H1 (cell line): ENCODE measurements around the gene SPATA6L. TPM values are rescaled to one million over a fixed set of nuclear protein-coding genes. Genes with fewer than 3 reads are reported as not detected.
"Not testable (repeated sequence)": the region's sequence is repeated elsewhere in the genome, so short reads cannot be mapped to it uniquely, and the experiment has no call there.

Source experiments
- CTCF ChIA-PET: fragments of 300-600 bp; sonication (Branson Sonifier 250); formaldehyde crosslinking; loops from one replicate; lab custom pipeline; 2021; ENCODE audit not compliant: partially characterized antibody; lab: Charles Lee
- POLR2A ChIA-PET: fragments of 300-600 bp; sonication (Branson Sonifier 250); formaldehyde crosslinking; loops from one replicate; lab custom pipeline; 2021; ENCODE audit warnings: inconsistent platforms; ENCODE audit not compliant: partially characterized antibody; lab: Charles Lee
- DNase-seq, 2 experiments: peaks; one replicate each; pipeline versions ENCODE4 v3.0.0 to v3.0.0-alpha.2; 2010 to 2022; ENCODE audit warnings: low spot score in 2 of 2, low read depth in 1 of 2, mixed read lengths in 1 of 2
- FAIRE-seq: peaks from 2 replicates; lab custom pipeline; 2011; peaks lifted over from hg19 to GRCh38; lab: Jason Lieb, UNC
- H2AFZ ChIP-seq: 2 replicates; pipeline ENCODE4 v1.8.1; 2012; ENCODE audit warnings: low read length, inconsistent platforms
- H2AK5ac ChIP-seq: 2 replicates; pipeline ENCODE4 v1.6.1; 2013; ENCODE audit warnings: low read depth, low read length
- H2BK120ac ChIP-seq: replicated peaks from 2 replicates; pipeline ENCODE3; 2013; ENCODE audit warnings: low read depth, low read length, inconsistent platforms
- H2BK12ac ChIP-seq: 2 replicates; pipeline ENCODE4 v1.6.1; 2013; ENCODE audit warnings: low read depth, low read length
- H2BK15ac ChIP-seq: 2 replicates; pipeline ENCODE4 v1.6.1; 2013; ENCODE audit warnings: low read length
- H2BK20ac ChIP-seq: 2 replicates; pipeline ENCODE4 v1.6.1; 2013; ENCODE audit warnings: low read length
- H2BK5ac ChIP-seq: 2 replicates; pipeline ENCODE4 v1.6.1; 2013; ENCODE audit warnings: low read depth, low read length
- H3K14ac ChIP-seq: 2 replicates; pipeline ENCODE4 v1.6.1; 2013; ENCODE audit warnings: inconsistent platforms; ENCODE audit not compliant: insufficient read length
- H3K18ac ChIP-seq: 2 replicates; pipeline ENCODE4 v1.6.1; 2013; ENCODE audit warnings: low read length; ENCODE audit errors: extremely low read depth
- H3K23ac ChIP-seq: 2 replicates; pipeline ENCODE4 v1.6.1; 2013; ENCODE audit warnings: inconsistent platforms; ENCODE audit not compliant: insufficient read length
- H3K23me2 ChIP-seq: 2 replicates; pipeline ENCODE4 v1.6.1; 2013; ENCODE audit warnings: low read depth, low read length
- H3K27ac ChIP-seq: 2 replicates; pipeline ENCODE4 v1.6.1; 2011; ENCODE audit warnings: low read depth, low read length, inconsistent platforms
- H3K27me3 ChIP-seq, 4 experiments: replicated peaks in 1 of 4; 1 replicate in 1 of 4; 2 replicates in 3 of 4; pipeline versions ENCODE4 v1.6.1 to v1.8.1; 2011 to 2013; ENCODE audit warnings: low read length in 3 of 4, mild to moderate bottlenecking in 3 of 4, inconsistent platforms in 2 of 4, mixed read lengths in 2 of 4, moderate library complexity in 1 of 4; ENCODE audit not compliant: control insufficient read depth in 3 of 4, insufficient read depth in 3 of 4; ENCODE audit errors: extremely low read depth in 1 of 4
- H3K36me3 ChIP-seq, 4 experiments: 2 replicates each; pipeline versions ENCODE4 v1.6.1 to v1.8.1; 2011 to 2013; ENCODE audit warnings: mild to moderate bottlenecking in 4 of 4, low read length in 3 of 4, moderate library complexity in 2 of 4, control low read depth in 1 of 4, inconsistent platforms in 1 of 4; ENCODE audit not compliant: insufficient read depth in 4 of 4, control insufficient read depth in 2 of 4
- H3K4ac ChIP-seq: replicated peaks from 2 replicates; pipeline ENCODE3; 2013; ENCODE audit warnings: low read length, low read depth, mixed read lengths, inconsistent platforms; ENCODE audit not compliant: insufficient read length
- H3K4me1 ChIP-seq, 4 experiments: replicated peaks in 1 of 4; 1 replicate in 1 of 4; 2 replicates in 3 of 4; pipeline versions ENCODE4 v1.6.1 to v1.8.1; 2011 to 2013; ENCODE audit warnings: low read length in 3 of 4, inconsistent platforms in 2 of 4, mixed read lengths in 1 of 4; ENCODE audit not compliant: insufficient read depth in 4 of 4, control insufficient read depth in 3 of 4
- H3K4me2 ChIP-seq, 2 experiments: 2 replicates each; pipeline versions ENCODE4 v1.6.1 to v1.8.1; 2011 to 2013; ENCODE audit warnings: low read depth in 2 of 2, low read length in 2 of 2, control low read depth in 1 of 2, inconsistent platforms in 1 of 2, mild to moderate bottlenecking in 1 of 2; ENCODE audit not compliant: insufficient read depth in 1 of 2
- H3K4me3 ChIP-seq, 4 experiments: fragments of 200-600, 300-600 bp in 1 of 4; sonication (generic), shearing (Covaris generic), sonication (Bioruptor Twin) in 1 of 4; 2 replicates each; pipeline versions ENCODE4 v1.5.1 to v1.8.1; 2011 to 2016; ENCODE audit warnings: low read length in 4 of 4, low read depth in 3 of 4, control low read depth in 2 of 4, inconsistent platforms in 2 of 4, mild to moderate bottlenecking in 2 of 4, mixed read lengths in 1 of 4, moderate library complexity in 1 of 4; ENCODE audit not compliant: insufficient read depth in 2 of 4; ENCODE audit errors: extremely low read depth in 1 of 4
- H3K56ac ChIP-seq: replicated peaks from 2 replicates; pipeline ENCODE3; 2013; ENCODE audit warnings: low read depth, mild to moderate bottlenecking, mixed read lengths, low read length, inconsistent platforms; ENCODE audit not compliant: insufficient read length
- H3K79me1 ChIP-seq: 2 replicates; pipeline ENCODE4 v1.6.1; 2013; ENCODE audit warnings: low read depth, low read length, control low read depth
- H3K79me2 ChIP-seq, 2 experiments: 2 replicates each; pipeline versions ENCODE4 v1.6.1 to v1.8.1; 2012 to 2013; ENCODE audit warnings: low read length in 2 of 2, mild to moderate bottlenecking in 2 of 2, inconsistent platforms in 1 of 2; ENCODE audit not compliant: insufficient read depth in 2 of 2, control insufficient read depth in 1 of 2
- H3K9ac ChIP-seq, 4 experiments: replicated peaks in 1 of 4; 1 replicate in 1 of 4; 2 replicates in 3 of 4; pipeline versions ENCODE4 v1.6.1 to v1.8.1; 2011 to 2013; ENCODE audit warnings: low read depth in 3 of 4, low read length in 3 of 4, control low read depth in 2 of 4, mild to moderate bottlenecking in 2 of 4, moderate library complexity in 2 of 4, inconsistent platforms in 1 of 4; ENCODE audit errors: extremely low read depth in 1 of 4
- H3K9me3 ChIP-seq, 2 experiments: 2 replicates each; pipeline versions ENCODE4 v1.6.1 to v1.8.1; 2012 to 2013; ENCODE audit warnings: mild to moderate bottlenecking in 2 of 2, moderate library complexity in 2 of 2, control low read depth in 1 of 2, inconsistent platforms in 1 of 2, low read depth in 1 of 2, low read length in 1 of 2, mixed read lengths in 1 of 2; ENCODE audit not compliant: insufficient read depth in 2 of 2
- H4K20me1 ChIP-seq, 2 experiments: replicated peaks in 1 of 2; 2 replicates each; pipeline versions ENCODE3 to v1.8.1; 2011 to 2013; ENCODE audit warnings: inconsistent platforms in 2 of 2, low read length in 2 of 2, mild to moderate bottlenecking in 1 of 2; ENCODE audit not compliant: insufficient read depth in 2 of 2, control insufficient read depth in 1 of 2
- H4K5ac ChIP-seq: 2 replicates; pipeline ENCODE4 v1.6.1; 2013; ENCODE audit warnings: low read length, low read depth, mixed read lengths, inconsistent platforms; ENCODE audit not compliant: insufficient read length
- H4K8ac ChIP-seq: 2 replicates; pipeline ENCODE4 v1.8.0; 2013; ENCODE audit warnings: mild to moderate bottlenecking, moderate library complexity, low read length, inconsistent platforms; ENCODE audit not compliant: insufficient read depth; ENCODE audit errors: extremely low read depth
- H4K91ac ChIP-seq: replicated peaks from 2 replicates; pipeline ENCODE3; 2013; ENCODE audit warnings: low read length, mixed read lengths, inconsistent platforms; ENCODE audit not compliant: insufficient read length
- TEAD4 ChIP-seq: IDR thresholded peaks from 2 replicates; pipeline ENCODE4 v1.6.1; 2012; ENCODE audit warnings: low read depth, low read length, inconsistent platforms, mixed read lengths
- WGBS, 2 experiments: shearing (Covaris generic) in 1 of 2; methylation state at CpG; one replicate each; pipeline versions ENCODE4 v1.1.6 to v1.1.7; 2013 to 2015; ENCODE audit warnings: low lambda C conversion rate in 2 of 2, mixed read lengths in 2 of 2, inconsistent platforms in 1 of 2, low coverage in 1 of 2, missing lambda C conversion rate in 1 of 2; ENCODE audit not compliant: insufficient replicate concordance in 2 of 2, insufficient coverage in 1 of 2, insufficient read length in 1 of 2; ENCODE audit errors: extremely low coverage in 1 of 2, missing lambda C conversion rate in 1 of 2; 5-methylcytosine and 5-hydroxymethylcytosine counted together
- polyA plus RNA-seq, 7 experiments: library from polyadenylated mRNA; depleted of rRNA in 3 of 7; stranded (reverse) in 5 of 7; unstranded in 2 of 7; fragments of >200 nt in 5 of 7; fragments of 200-250 nt in 2 of 7; gene quantifications; 1 replicate in 5 of 7; 2 replicates in 1 of 7; 4 replicates in 1 of 7; pipeline versions ENCODE4 v1.2.1 to v1.2.3, GENCODE V29; 2011 to 2013; ENCODE audit warnings: missing spikeins in 2 of 7, mixed read lengths in 2 of 7
- total RNA-seq: library from RNA; stranded (reverse); fragmentation: NEBNext Ultra II Directional; extraction: Animal tissue kit (Norgen Biotek cat#: 25700); gene quantifications from 2 replicates; pipeline ENCODE4 v1.2.1, GENCODE V29; 2021

SPATA6L gene
- total and polyA plus RNA-seq, 2 of the 8 experiments (the other 6 are each of a cell fraction or from before 2014, with no cell fraction given): 0.57 to 1.1 TPM

DNA sequence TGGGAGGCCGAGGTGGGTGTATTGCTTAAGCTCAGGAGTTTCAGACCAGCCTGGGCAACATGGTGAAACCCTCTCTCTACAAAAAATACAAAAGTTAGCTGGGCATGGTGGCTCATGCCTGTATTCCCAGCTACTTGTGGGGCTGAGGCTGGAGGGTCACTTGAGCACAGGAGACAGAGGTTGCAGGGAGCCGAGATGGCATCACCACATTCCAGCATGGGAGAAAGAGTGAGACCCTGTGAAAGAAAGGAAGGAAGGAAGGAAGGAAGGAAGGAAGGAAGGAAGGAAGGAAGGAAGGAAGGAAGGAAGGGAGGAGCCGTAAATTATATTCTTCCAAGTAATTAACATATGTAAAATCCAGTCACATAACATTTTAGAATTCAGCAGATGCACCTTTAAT is 10.1 kb downstream of the SPATA6L start:
- not testable (repeated sequence) for H2AFZ ChIP-seq, H3K4me2 ChIP-seq, H3K79me1 ChIP-seq, DNase-seq, H2AK5ac ChIP-seq, H3K18ac ChIP-seq, H4K5ac ChIP-seq, H3K56ac ChIP-seq, H2BK20ac ChIP-seq, H2BK12ac ChIP-seq, H3K27ac ChIP-seq, H4K91ac ChIP-seq, H3K23ac ChIP-seq, H2BK15ac ChIP-seq, H3K27me3 ChIP-seq, H3K4me1 ChIP-seq, H2BK5ac ChIP-seq, H3K23me2 ChIP-seq, H3K14ac ChIP-seq, H3K36me3 ChIP-seq, H3K9ac ChIP-seq, H3K4me3 ChIP-seq, FAIRE-seq, H4K20me1 ChIP-seq, H2BK120ac ChIP-seq, H3K4ac ChIP-seq, H3K79me2 ChIP-seq, H3K9me3 ChIP-seq
- CTCF ChIA-PET: interaction anchor here (0.6 to 1.0 kb wide), 2 partner anchors 30 to 709 kb away, joined by 3 read pairs; no protein-coding TSS in a partner anchor
- TF ChIP-seq TEAD4: 0 out of 2 replicates have a peak, but pooled peaks have one; percentile 5
- WGBS, 2 experiments: 82% methylated on average over 3 of the region's 3 CpGs; no CpG with 5 or more reads in 1 of the 2 experiments
- POLR2A ChIA-PET: interaction anchor here (0.6 to 2.1 kb wide), 3 partner anchors 10 to 1221 kb away, joined by 4 read pairs; partner anchors contain the start of gene SPATA6L
- H4K8ac ChIP-seq: peak overlapping the region; percentile 25; the same call in 1 of the 2 replicates
